Panc1 (cell line): ENCODE measurements around the gene ARL2BP. TPM values are rescaled to one million over a fixed set of nuclear protein-coding genes. Genes with fewer than 3 reads are reported as not detected.

Experiments used
- ATAC-seq: fragments of 200-7000 bp; cut with Tn5 transposase; 2 replicates; pipeline ENCODE4 v1.9.1; 2020; ENCODE audit warnings: mild to moderate bottlenecking, moderate library complexity
- BruUV-seq: library from RNA; stranded (reverse); fragments of 400-500 nt; replicated peaks from 2 replicates; lab custom pipeline; 2021; lab: Mats Ljungman, UMichigan
- CTCF ChIA-PET: fragments of 300-600 bp; sonication (Branson Sonifier 250); formaldehyde crosslinking; loops from one replicate; lab custom pipeline; 2022; ENCODE audit warnings: antibody characterized with exemption; lab: Charles Lee
- POLR2A ChIA-PET: fragments of 300-600 bp; sonication (Branson Sonifier 250); formaldehyde crosslinking; loops from one replicate; lab custom pipeline; 2022; ENCODE audit warnings: antibody characterized with exemption; lab: Charles Lee
- DNase-seq: peaks from one replicate; pipeline ENCODE4 v3.0.0-alpha.2; 2010; ENCODE audit warnings: low read depth, low spot score
- H3K27ac ChIP-seq: 2 replicates; pipeline ENCODE4 v1.5.1; 2011; ENCODE audit warnings: mild to moderate bottlenecking, low read length, inconsistent platforms
- H3K27me3 ChIP-seq: fragments of 200-500 bp; sonication (Bioruptor generic); 2 replicates; pipeline ENCODE4 v1.6.0; 2014; ENCODE audit warnings: low read length, inconsistent platforms; ENCODE audit not compliant: control insufficient read depth, insufficient read depth
- H3K36me3 ChIP-seq: fragments of 200-500 bp; sonication (Bioruptor generic); 2 replicates; pipeline ENCODE4 v1.5.1; 2014; ENCODE audit warnings: inconsistent platforms, mild to moderate bottlenecking, low read length, moderate library complexity; ENCODE audit not compliant: control insufficient read depth, insufficient read depth
- H3K4me1 ChIP-seq: 2 replicates; pipeline ENCODE4 v1.5.1; 2011; ENCODE audit warnings: inconsistent platforms, mild to moderate bottlenecking, low read length, moderate library complexity; ENCODE audit not compliant: control insufficient read depth, insufficient read depth
- H3K4me3 ChIP-seq, 2 experiments: 2 replicates each; pipeline ENCODE4 v1.5.1; 2011 to 2012; ENCODE audit warnings: low read depth in 2 of 2, low read length in 2 of 2, mild to moderate bottlenecking in 2 of 2, inconsistent platforms in 1 of 2, moderate library complexity in 1 of 2
- H3K9me3 ChIP-seq: fragments of 200-500 bp; sonication (Bioruptor generic); 2 replicates; pipeline ENCODE4 v1.5.1; 2014; ENCODE audit warnings: low read depth, mild to moderate bottlenecking, inconsistent platforms, low read length, moderate library complexity; ENCODE audit not compliant: control insufficient read depth, insufficient read depth
- POLR2AphosphoS5 ChIP-seq: IDR thresholded peaks from 2 replicates; pipeline ENCODE4 v1.6.1; 2012; ENCODE audit warnings: mild to moderate bottlenecking, low read depth, low read length, moderate library complexity
- REST ChIP-seq, 2 experiments: IDR thresholded peaks; 2 replicates each; pipeline ENCODE4 v1.6.1; 2011 to 2012; ENCODE audit warnings: low read depth in 2 of 2, control low read depth in 1 of 2, low read length in 1 of 2, mild to moderate bottlenecking in 1 of 2, moderate library complexity in 1 of 2; ENCODE audit not compliant: insufficient read depth in 1 of 2
- SIN3A ChIP-seq: IDR thresholded peaks from 2 replicates; pipeline ENCODE4 v1.6.1; 2012; ENCODE audit warnings: low read depth, mild to moderate bottlenecking, low read length, moderate library complexity, borderline replicate concordance; ENCODE audit not compliant: insufficient read depth
- TCF7L2 ChIP-seq: IDR thresholded peaks from 2 replicates; pipeline ENCODE4 v1.6.1; 2011; ENCODE audit warnings: mild to moderate bottlenecking, low read depth, low read length, inconsistent platforms
- in situ Hi-C: cut with HindIII; loops from 2 replicates; pipeline ENCODE4 v1.10.0; 2016; ENCODE audit warnings: low sequenced_read_pairs, low pct_unique_long_range_greater_than_20kb
- intact Hi-C: fragments of 100-400 bp; cut with micrococcal nuclease; formaldehyde crosslinking; loops from one replicate; pipeline ENCODE4 v1.10.0; 2022; ENCODE audit not compliant: unreplicated experiment
- total RNA-seq: library from RNA; stranded (reverse); gene quantifications from one replicate; pipeline ENCODE4 v1.2.1, GENCODE V29; 2021; ENCODE audit not compliant: unreplicated experiment
- TF ChIP-seq, protein P1 (sequence below): fragments of 450-650 bp; IDR thresholded peaks from 2 replicates; pipeline ENCODE4 v1.5.1; 2017; ENCODE audit warnings: mild to moderate bottlenecking

ARL2BP gene
- total RNA-seq, 1 experiment from 2014 or later: 47.7 TPM

GRCh38 chr16:57252148-57252721 is 7.2 kb downstream of the ARL2BP start:
- TSS peak; percentile 25 for BruUV-seq
- H3K4me1 ChIP-seq: no peaks in the 10 kb centered on the region
- ATAC-seq (no peak), DNase-seq (no peak)
- no peaks in the 10 kb centered on the region for H3K27me3 ChIP-seq
- TF ChIP-seq REST (IDR thresholded peaks at IDR 0.05; ENCODE audit: insufficient read depth in 1 of 2, low read depth in 2 of 2, low read length in 1 of 2): no peak
- TF ChIP-seq, protein P1, sequence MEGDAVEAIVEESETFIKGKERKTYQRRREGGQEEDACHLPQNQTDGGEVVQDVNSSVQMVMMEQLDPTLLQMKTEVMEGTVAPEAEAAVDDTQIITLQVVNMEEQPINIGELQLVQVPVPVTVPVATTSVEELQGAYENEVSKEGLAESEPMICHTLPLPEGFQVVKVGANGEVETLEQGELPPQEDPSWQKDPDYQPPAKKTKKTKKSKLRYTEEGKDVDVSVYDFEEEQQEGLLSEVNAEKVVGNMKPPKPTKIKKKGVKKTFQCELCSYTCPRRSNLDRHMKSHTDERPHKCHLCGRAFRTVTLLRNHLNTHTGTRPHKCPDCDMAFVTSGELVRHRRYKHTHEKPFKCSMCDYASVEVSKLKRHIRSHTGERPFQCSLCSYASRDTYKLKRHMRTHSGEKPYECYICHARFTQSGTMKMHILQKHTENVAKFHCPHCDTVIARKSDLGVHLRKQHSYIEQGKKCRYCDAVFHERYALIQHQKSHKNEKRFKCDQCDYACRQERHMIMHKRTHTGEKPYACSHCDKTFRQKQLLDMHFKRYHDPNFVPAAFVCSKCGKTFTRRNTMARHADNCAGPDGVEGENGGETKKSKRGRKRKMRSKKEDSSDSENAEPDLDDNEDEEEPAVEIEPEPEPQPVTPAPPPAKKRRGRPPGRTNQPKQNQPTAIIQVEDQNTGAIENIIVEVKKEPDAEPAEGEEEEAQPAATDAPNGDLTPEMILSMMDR: no peak
- no peak for TF ChIP-seq TCF7L2
- no peak for TF ChIP-seq POLR2AphosphoS5
- TF ChIP-seq SIN3A: no peak
- CTCF ChIA-PET: no interaction called here
- peaks cover 5% of the 10 kb centered on the region for H3K36me3 ChIP-seq
- in situ Hi-C loops (no loop called here), intact Hi-C loops (no loop called here)
- no peak overlapping the region for H3K27ac ChIP-seq
- POLR2A ChIA-PET: no interaction called here
- no peaks in the 10 kb centered on the region for H3K9me3 ChIP-seq
- no peak overlapping the region for H3K4me3 ChIP-seq

DNA sequence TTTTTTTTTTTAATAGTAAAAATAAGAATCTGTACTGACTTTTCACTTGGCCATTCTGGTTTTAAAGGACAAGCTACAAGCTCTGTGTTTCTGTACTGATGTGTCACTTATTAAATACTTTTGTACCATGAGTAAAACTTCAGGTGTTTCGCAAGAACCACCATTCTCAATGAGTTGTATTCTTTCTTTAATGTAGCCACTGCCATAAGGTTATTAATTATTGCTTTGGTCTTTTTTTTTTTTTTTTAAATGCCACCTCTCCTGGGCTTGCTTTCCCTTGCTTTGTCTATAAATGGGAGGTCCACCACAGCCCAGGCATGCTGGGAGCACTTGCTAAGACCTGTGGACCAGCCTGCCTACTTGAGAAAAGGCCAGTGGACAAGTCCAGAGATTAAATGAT is 8.4 kb downstream of the ARL2BP start:
- POLR2A ChIA-PET: no interaction called here
- DNase-seq: no peak

More for the DNA sequence above, 8.4 kb downstream of the ARL2BP start:
- no TSS peak for BruUV-seq
- no peak for TF ChIP-seq TCF7L2
- TF ChIP-seq POLR2AphosphoS5: no peak
- no peak for TF ChIP-seq SIN3A
- TF ChIP-seq, protein P1: no peak
- no peak for TF ChIP-seq REST (IDR thresholded peaks at IDR 0.05; ENCODE audit: insufficient read depth in 1 of 2, low read depth in 2 of 2, low read length in 1 of 2)
- H3K4me1 ChIP-seq: no peaks in the 10 kb centered on the region
- ATAC-seq: no peak
- intact Hi-C loops: no loop called here
- H3K4me3 ChIP-seq: no peak overlapping the region
- H3K27ac ChIP-seq: no peak overlapping the region
- no peaks in the 10 kb centered on the region for H3K9me3 ChIP-seq
- in situ Hi-C loops: no loop called here
- H3K36me3 ChIP-seq: peaks cover 5% of the 10 kb centered on the region
- no peaks in the 10 kb centered on the region for H3K27me3 ChIP-seq
- CTCF ChIA-PET: no interaction called here
